Measurements from ENCODE around the gene LCP1. TPM values are rescaled to one million over a fixed set of nuclear protein-coding genes. Genes with fewer than 3 reads are reported as not detected.
A peak's percentile ranks its signal among the peaks of the same experiment; 100 is the strongest.

LCP1 gene
- total RNA-seq, 6 experiments from 2014 or later: 0.05 TPM; not detected in 5

GRCh38 chr13:46127358-46128023 is 54.5 kb downstream of the LCP1 start:
- Mint-ChIP-seq H3K4me1 (ENCODE audit: low read depth) (peaks cover 7% of the 10 kb centered on the region), H3K27me3 (ENCODE audit: insufficient read depth) (peaks cover 22% of the 10 kb centered on the region), H3K36me3 (ENCODE audit: low read depth) (no peaks in the 10 kb centered on the region), H3K4me3 (no peak overlapping the region), H3K9me3 (no peaks in the 10 kb centered on the region), H3K27ac (no peak overlapping the region)
- DNase-seq: no peak
- TF ChIP-seq CTCF (IDR thresholded peaks at IDR 0.05): no peak

GRCh38 chr13:46126552-46127357 is 55.2 kb downstream of the LCP1 start:
- peak; percentile 63 for DNase-seq
- H3K27me3 Mint-ChIP-seq (ENCODE audit: insufficient read depth): peaks cover 29% of the 10 kb centered on the region
- peak; percentile 86 for TF ChIP-seq CTCF (IDR thresholded peaks at IDR 0.05)
- H3K9me3 Mint-ChIP-seq: no peaks in the 10 kb centered on the region
- H3K4me3 Mint-ChIP-seq: no peak overlapping the region
- no peaks in the 10 kb centered on the region for H3K36me3 Mint-ChIP-seq (ENCODE audit: low read depth)
- H3K4me1 Mint-ChIP-seq (ENCODE audit: low read depth): peaks cover 7% of the 10 kb centered on the region
- H3K27ac Mint-ChIP-seq: no peak overlapping the region

GRCh38 chr13:46126056-46126455 is 55.9 kb downstream of the LCP1 start:
- Mint-ChIP-seq H3K4me1 (ENCODE audit: low read depth) (peaks cover 7% of the 10 kb centered on the region), H3K36me3 (ENCODE audit: low read depth) (no peaks in the 10 kb centered on the region), H3K4me3 (no peak overlapping the region), H3K27me3 (ENCODE audit: insufficient read depth) (peaks cover 29% of the 10 kb centered on the region), H3K9me3 (no peaks in the 10 kb centered on the region), H3K27ac (no peak overlapping the region)
- no peak for TF ChIP-seq CTCF (IDR thresholded peaks at IDR 0.05)
- DNase-seq: no peak

- Mint-ChIP-seq H3K4me3 (no peak overlapping the region), H3K9me3 (no peaks in the 10 kb centered on the region), H3K4me1 (ENCODE audit: low read depth) (peaks cover 7% of the 10 kb centered on the region), H3K27me3 (ENCODE audit: insufficient read depth) (peaks cover 29% of the 10 kb centered on the region), H3K36me3 (ENCODE audit: low read depth) (no peaks in the 10 kb centered on the region), H3K27ac (no peak overlapping the region)
- DNase-seq: no peak
- TF ChIP-seq CTCF (IDR thresholded peaks at IDR 0.05): no peak
Observed at GRCh38 chr13:46124967-46125933, 56.7 kb downstream of the LCP1 start.

- peaks cover 28% of the 10 kb centered on the region for H3K27me3 Mint-ChIP-seq (ENCODE audit: insufficient read depth)
- H3K4me1 Mint-ChIP-seq (ENCODE audit: low read depth): peaks cover 7% of the 10 kb centered on the region
- TF ChIP-seq CTCF (IDR thresholded peaks at IDR 0.05): no peak
- no peaks in the 10 kb centered on the region for H3K36me3 Mint-ChIP-seq (ENCODE audit: low read depth)
- H3K27ac Mint-ChIP-seq: no peak overlapping the region
- no peaks in the 10 kb centered on the region for H3K9me3 Mint-ChIP-seq
- no peak overlapping the region for H3K4me3 Mint-ChIP-seq
- no peak for DNase-seq
Observed at GRCh38 chr13:46124531-46124966, 57.4 kb downstream of the LCP1 start.

Data from HFFc6 (cell line).